ENCODE measurements around the gene LZTS3.
"Not testable (repeated sequence)": the region's sequence is repeated elsewhere in the genome, so short reads cannot be mapped to it uniquely, and the experiment has no call there.

Gene LZTS3

DNA sequence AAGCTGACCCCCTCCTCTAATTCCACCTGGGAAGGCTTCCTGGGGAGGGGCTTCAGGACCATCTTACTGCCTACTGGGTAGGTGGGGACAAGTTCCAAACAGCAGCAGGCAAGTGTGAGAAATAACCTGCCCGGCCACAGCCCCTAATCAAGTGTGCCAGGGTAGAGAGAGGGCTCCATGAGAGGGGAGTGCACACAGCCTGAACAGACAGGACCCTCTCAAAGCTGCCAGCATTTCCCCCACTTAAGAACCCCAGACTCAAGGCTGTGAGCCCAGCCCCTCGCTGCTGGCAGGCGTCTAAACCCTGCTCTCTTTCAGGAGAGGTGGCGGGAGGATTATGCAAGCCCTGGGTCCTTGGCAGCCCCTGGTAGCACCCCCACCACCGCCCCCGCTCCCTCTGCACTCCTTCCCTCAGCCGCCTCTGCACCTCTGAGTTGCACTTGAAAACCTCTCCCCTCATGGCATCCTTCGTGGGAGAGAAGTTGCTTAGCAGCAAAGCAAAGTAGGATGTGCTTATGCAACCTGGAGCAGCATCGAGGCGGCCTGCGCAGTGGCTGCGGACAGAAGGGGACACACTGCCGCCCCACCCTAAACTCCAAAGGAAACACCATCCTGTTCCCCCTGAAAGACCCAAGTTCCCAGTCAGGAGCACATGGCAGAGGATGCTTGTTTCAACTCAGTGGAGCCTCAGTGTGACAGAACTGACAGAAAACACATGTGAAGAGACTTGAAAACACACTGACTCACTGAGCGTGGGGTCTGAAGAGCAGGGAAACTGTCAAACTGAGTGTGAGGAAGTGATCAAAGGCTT lies 20.7 kb upstream of the LZTS3 start:
- H3K27ac ChIP-seq, result no peak overlapping the region
- H3K4me3 ChIP-seq, result no peak overlapping the region

DNA sequence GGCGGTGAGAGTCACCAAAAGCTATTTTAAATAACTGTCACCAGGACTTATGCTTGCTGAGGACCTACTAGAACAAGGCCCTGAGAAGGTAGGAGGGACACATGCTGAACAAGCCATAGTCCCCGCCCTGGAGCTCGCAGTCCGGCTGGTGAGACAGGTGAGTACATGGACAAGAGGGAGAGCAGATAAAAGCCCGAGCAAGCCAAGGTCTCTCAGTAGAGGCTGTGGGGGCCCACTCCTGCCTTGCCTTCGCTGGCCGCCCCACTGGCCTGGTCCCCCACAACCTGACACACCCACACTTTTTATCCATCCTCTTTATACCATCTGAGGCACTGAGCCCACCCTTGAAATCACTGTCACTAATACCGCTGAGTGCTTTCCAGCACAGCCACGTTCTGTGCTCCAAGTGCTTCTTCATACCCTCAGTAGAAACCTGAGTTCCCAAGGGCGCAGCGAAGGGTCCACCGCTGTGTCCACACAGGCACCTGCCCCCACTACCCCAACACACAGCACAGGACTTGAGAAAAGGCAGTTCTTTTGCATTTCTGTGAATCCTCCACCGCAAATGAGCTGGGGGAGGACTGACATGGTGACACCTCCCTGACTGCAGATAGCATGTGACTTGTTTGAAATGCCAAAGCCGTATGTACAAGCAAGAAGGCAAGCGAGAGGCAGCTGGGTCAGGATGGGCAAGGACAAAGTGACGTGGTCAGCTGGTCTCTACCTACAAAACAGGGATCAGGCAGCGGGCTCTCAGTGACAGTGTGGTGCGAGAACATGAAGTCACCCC lies 19.1 kb upstream of the LZTS3 start:
- no peak overlapping the region for H3K27ac ChIP-seq
- no peak overlapping the region for H3K4me3 ChIP-seq

DNA sequence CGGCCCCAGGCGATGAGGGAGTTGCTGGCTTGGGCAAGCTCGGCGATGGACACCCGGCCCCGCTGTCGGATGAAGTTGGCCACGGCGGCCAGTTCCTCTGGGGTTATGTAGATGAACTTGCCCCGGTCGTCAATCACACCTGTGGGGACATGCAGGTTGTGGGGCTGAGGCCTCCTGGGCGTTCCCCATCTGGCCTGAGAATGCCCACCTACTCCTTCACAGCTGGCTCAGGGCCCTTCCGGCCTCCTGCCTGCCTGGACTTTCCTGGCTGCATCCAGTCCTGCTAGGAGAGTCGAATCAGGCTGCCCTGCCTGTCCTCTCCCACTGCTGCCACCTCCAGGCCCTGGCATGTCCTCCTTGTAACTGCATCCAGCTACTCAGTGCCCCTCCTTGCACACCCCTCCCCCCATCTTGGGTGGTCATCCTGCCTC lies 17.3 kb upstream of the LZTS3 start:
- Histone ChIP-seq H3K27ac (no peak overlapping the region), H3K4me3 (no peak overlapping the region)

DNA sequence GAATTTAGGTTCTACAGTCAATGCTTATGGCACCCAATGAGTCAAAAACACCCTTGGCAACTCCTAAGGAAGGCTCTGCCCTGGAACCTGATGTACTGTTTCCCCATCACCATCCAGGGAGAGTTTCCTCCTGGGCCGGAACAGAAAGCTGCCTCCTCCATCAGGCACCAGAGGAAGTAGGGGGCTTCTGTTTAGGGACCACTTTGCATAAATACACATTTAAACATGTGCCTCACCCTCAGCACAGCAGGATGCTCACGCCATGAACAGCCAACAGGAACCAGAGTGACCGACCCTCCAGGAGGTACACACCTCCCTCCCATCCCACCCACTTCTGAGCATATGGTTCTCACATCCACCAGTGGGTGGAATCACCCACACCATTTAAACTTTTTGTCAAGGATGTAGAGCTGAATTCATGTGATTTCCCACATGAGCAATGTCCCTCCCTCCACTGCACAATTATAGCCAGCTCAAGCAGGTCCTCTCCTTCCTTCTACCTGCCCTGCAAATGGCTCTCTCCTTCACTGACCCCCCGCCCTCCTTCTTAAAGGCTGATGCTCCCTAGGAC lies 16.3 kb upstream of the LZTS3 start:
- no peak overlapping the region for H3K4me3 ChIP-seq
- no peak overlapping the region for H3K27ac ChIP-seq

DNA sequence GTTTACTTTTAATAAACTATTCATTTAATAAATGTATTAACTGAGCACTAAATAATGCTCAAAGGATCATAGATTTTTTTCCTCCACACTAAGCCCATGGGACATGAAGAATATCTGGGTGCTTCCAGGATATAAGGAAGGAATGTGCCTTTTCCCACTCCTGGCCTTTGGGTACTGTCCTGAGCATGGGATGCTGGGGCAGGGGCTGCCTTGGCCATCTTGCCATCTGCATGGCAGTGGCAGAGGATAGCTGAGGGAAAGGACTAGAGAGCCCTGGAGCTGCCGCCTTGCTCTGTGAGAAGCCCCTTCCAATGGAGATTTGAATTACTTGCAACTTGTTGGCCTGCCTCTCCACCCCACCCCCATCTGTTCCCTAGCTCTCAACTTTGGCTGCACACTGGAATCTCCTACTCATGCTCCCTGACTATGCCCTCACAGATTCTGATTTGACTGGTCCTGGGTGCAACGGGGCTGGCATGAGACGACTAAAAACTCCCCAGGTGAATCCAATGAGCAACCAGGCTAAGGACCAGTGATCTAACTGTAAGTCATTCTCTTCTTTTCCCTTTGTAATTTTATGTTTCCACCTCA lies 15.6 kb upstream of the LZTS3 start:
- Histone ChIP-seq H3K27ac (no peak overlapping the region), H3K4me3 (no peak overlapping the region)

DNA sequence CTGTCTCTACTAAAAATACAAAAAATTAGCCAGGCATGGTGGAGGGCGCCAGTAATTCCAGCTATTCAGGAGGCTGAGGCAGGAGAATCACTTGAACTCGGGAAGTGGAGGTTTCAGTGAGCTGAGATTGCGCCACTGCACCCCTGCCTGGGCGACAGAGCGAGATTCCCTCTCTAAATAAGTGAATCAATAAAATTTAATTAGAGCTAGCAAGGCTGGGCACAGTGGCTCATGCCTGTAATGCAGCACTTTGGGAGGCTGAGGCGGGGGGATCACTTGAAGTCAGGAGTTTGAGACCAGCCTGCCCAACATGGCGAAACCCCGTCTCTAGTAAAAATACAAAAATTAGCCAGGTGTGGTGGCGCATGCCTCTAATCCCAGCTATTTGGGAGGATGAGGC lies 14.5 kb upstream of the LZTS3 start:
- H3K27ac ChIP-seq, H3K4me3 ChIP-seq: not testable (repeated sequence)

DNA sequence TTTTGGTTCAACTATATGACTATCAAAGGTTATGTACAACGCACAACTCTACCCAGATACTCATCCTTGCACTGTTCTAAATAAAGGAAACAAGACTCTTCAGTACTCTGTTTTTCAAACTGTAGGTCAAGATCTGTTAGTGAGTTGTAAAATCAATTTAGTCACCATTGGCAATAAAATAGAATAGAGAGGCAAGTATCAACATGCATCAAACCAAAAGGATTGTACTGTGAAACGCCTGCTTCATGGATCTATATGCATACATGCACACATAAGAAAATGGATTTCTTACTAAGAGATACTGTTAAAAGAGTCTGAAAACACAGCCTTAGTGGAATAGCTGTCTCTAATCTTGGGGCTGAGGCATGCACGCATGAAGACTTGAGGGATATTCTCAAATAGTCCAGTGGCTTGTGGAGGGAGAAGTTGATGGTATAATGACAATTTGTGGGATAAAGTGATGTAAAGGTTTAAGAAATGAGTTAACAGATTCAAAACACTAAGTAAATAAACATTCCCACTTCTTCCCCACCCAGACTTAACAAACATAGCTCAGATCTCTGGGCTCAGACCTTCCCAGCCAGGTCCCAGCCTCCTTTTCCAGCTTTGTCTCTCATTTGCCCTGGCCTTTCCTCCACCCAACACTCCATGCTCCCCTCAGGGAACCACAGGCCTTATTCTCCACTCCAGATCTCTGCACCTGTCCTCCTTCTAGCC lies 10.7 kb upstream of the LZTS3 start:
- H3K27ac ChIP-seq, result no peak overlapping the region
- H3K4me3 ChIP-seq, result no peak overlapping the region

DNA sequence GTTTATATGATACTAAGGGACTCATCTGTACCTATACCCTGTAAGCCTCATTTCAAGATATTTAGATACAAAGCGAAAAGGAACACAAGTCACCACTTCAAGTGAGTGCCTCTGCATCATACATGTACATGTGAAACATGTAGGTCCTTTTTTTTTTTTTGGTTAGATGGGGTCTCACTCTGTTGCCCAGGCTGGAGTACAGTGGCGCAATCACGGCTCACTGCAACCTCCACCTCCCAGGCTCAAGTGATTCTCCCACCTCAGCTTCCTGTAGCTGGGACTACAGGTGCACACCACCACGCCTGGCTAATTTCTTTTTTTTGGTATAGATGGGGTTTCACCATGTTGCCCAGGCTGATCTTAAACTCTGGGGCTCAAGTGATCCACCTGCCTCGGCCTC lies 9.1 kb upstream of the LZTS3 start:
- H3K27ac ChIP-seq, H3K4me3 ChIP-seq: not testable (repeated sequence)

DNA sequence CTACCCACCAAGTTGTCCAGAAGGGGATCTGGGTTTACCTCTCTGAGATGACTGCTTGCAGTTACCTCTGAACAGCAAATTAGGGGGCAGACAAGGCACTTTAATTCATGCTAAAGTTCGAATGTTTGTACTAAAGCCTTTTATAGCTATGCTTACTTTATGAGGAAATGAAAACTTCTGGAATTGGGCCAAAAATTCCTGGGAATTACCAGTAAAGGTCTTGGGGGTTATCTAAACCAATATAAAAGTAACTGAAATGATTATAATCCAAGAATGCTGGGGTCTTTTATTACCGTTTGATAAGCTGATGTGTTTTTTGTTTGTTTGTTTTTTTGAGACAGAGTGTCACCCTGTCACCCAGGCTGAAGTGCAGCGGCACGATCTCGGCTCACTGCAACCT lies 7.9 kb upstream of the LZTS3 start:
- H3K4me3 ChIP-seq, result no peak overlapping the region
- H3K27ac ChIP-seq, result no peak overlapping the region

DNA sequence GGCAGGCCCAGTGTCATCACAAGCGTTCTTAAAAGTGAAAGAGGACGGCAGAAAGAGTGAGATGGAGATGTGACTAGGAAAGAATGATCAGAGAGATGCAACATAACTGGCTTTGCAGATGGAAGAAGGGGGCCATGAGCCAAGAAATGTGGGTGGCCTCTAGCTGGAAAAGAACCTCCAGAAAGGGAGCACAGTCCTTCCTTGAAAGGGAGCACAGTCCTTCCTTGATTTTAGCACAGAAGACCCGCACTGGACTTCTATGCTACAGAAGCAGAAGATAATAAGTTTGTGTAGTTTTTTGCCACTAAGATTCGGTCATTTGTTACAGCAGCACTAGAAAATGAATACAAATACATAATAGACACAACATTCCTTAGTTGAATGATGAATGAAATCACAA lies 7.0 kb upstream of the LZTS3 start:
- Histone ChIP-seq H3K4me3 (no peak overlapping the region), H3K27ac (no peak overlapping the region)

DNA sequence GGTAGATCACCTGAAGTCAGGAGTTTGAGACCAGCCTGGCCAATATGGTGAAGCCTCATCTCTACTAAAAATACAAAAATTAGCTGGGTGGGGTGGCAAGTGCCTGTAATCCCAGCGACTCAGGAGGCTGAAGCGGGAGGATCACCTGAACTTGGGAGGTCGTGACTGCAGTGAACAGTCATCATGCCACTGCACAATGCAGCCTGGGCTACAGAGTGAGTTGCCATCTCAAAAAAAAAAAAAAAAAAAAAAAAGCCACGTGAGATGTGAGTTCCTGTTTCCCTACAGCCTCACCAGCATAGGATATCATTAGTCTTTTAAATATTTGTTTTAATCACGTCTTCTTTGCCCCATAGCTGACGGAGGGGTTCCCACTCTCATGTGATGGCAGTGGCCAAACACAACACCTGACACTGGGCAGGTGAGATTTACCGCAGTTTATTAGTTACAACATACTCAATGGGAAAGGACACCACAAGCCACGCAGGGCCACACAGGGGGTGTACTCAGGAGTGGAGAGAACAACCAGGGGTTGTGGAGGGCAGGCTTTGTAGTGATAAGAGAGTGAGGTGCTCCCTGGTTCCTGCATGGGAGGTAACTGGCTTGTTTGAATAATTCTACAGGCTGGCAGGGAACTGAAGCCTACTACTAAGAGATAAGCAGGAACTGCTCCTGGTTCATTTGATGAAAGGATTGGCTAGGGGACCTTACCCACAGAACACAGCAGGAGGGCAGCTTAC lies 4.6 kb upstream of the LZTS3 start:
- Histone ChIP-seq H3K4me3 (no peak overlapping the region), H3K27ac (no peak overlapping the region)

DNA sequence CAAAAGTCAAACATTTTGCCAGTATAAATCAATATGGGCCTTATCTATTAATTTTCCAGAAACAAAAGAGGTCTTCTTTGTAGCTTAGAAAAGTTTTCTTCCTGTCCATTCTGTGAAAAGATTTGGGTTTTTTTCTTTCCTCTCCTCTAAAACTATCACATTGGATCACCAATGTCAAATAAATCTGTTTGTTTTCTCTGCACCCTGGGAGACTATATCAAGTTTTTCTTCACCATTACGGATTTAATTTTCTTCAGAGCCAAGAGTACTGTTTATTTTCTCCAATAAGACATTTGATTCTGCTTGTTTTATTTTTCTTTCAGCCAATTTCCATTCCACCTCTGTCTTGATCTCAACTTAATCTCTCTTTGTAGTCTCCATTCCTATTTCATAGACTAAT lies 1.9 kb upstream of the LZTS3 start:
- Histone ChIP-seq H3K27ac (no peak overlapping the region), H3K4me3 (no peak overlapping the region)

DNA sequence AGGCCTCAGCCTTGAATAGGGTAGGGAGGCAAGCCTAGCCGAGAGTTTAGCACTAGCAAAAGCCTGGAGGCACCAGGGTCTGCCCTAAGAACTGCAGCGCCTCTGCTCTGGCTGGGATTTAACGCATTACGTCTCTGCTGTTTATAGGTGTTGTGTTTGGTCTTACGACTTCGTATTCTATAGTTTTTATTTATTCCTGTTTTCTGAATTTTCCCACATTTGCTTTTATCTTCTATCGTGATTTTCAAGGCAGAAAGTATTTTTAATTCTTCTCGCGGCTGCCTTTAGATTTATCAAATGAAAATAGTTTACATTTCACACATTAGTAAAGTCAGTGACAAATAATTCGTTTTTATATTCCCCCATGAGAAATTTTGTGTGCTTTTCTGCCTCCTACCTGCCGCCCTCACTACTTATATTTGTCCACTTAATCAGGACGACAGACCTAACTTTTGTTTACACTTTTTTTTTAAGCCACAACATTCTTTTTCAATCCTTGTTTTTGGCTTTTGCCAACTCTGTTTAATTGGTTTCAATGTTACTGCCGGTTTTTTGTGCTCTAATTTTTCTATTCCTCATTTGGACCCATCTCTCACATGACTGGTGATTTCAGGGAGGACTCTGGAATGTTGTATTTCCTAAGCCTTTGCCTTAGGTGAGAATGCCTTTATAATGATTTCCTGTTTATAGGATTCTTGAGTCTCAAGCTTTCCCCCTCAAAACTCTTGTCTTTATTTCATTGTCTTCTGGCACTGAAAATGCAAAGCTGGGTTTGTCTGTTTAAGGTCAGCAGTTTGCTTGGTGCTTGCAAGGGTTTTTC lies 1.3 kb upstream of the LZTS3 start:
- Histone ChIP-seq H3K4me3 (peak overlapping the region; percentile 44 to 95 (median 67)), H3K27ac (peak overlapping the region in 12 of 21 experiments; percentile 7 to 78 (median 61))

DNA sequence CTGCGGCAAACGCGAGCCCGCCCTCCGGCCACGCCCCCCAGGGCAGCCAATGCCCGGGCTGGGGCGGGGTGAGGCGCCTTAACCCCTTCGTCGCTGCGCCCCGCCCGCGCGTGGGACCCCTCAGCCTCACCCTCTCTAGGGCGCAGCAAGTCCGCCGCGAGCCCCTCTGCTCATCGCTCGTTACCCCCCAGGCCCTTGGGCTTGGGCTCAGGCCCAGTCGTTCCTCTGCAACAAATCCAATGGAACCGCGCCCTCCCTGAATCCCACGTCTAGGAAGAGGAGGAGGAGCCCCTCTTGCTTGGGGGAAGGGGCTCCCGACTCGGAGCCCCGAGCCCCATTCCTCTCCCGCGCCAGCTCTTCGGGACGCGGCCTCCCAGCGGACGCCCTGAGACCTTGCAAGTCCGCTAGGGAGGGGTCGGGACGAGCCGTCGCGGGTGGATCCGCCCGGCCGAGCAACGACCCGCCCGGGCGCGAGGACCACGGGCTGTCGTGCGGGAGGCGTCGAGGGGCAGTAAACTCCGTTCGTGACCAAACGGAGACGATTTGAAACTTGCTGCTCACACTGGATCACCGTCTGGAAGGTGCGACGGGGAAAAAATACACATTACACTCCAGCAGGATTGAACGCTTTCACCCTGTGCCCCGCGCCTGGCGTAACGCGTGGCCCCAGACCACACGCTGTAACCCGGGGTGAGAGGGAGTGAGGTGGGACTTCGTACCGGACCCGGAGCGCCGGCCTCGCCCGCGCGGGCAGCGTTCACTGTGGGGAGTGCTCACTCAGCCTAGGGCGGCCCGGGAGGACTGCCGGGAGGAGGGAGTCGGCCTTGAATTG lies 477 bp upstream of the LZTS3 start:
- Histone ChIP-seq H3K4me3 (peak overlapping the region; percentile 44 to 95 (median 67)), H3K27ac (peak overlapping the region in 18 of 21 experiments; percentile 6 to 78 (median 60))

DNA sequence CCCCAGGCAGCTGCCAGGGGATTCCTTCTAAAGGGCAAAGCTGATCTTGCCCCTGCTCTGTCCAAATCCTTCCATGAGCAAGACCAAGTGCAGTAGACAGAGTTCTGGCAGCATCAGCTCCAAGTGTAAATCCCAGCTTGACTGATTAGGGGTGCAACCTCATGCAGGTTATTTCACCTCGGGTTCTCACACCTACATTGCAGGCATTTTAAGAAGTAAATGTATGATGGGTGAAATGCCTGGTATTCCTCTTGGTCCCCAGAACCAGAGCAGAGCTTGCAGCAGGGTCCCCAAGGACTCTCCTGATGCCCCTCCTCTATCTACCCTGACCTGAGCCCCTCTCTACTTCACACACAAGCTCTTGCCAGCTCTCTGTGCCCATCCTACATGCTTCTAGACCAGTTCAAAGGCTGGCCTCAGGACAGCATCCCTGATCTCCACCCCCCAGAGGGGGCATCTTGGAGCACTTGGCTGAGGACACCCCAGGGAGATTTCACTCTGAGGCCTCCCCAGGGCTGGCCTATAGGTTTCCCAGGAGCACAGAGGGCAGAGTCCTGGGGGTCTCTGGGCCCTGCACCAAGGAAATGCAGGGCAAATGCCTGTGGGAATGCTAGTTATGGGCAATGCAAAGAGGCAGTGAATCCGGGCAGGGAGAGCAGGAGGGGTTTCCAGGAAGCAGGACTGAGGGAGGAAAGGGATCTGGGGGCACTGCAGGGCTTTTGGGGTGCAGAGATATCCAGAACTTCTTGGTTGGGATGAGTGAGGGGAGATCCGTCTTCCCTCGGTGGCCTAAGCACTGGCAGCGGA lies 1.0 kb downstream of the LZTS3 start:
- peak overlapping the region in 4 of 7 experiments; percentile 53 to 95 (median 76) for H3K4me3 ChIP-seq
- no peak overlapping the region for H3K27ac ChIP-seq

DNA sequence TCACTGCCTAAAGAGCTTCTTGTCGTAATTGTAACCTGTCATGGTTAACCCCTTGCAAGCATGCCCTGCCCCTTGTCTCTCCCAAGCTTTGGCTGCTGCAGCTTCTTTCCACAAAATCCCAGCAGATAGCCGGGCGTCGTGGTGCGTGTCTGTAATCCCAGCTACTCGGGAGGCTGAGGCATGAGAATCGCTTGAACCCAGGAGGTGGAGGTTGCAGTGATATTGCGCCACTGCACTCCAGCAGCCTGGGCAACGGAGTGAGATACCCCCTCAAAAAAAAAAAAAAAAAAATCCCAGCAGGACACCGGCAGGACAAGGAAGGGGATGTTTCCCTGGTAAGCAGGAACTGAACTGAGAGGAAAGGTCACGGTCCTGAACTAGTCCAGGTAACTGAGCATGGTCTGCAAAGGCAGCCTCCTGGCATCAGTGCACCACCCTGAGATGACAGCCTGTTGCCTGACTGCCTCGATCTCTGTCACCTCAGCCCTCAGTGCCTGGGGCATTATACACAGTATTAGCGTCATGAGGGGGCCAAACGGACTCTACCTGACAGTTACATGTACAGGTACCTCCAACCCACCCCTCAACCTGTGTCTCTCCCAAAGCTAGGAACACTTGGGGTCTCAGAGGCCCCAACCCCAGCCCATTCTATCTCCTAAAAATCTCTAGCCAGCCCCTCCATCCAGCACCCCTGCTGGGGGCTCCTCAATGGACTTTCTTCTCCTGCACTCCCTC lies 1.8 kb downstream of the LZTS3 start:
- Histone ChIP-seq H3K27ac (no peak overlapping the region), H3K4me3 (no peak overlapping the region)

All from skin epidermis (tissue), 12 donors.